HUES6 (cell line): Measurements from ENCODE around the gene URI1.

Source experiments
- H3K27ac ChIP-seq: 2 replicates; pipeline ENCODE4 v1.7.0; 2013; ENCODE audit warnings: low read depth, mild to moderate bottlenecking, low read length, inconsistent platforms
- H3K27me3 ChIP-seq: 2 replicates; pipeline ENCODE4 v1.6.1; 2013; ENCODE audit warnings: low read length; ENCODE audit not compliant: control insufficient read depth, insufficient read depth
- H3K36me3 ChIP-seq: 2 replicates; pipeline ENCODE4 v1.6.1; 2013; ENCODE audit warnings: low read length; ENCODE audit not compliant: control insufficient read depth, insufficient read depth
- H3K4me1 ChIP-seq: 2 replicates; pipeline ENCODE4 v1.6.1; 2013; ENCODE audit warnings: low read length; ENCODE audit not compliant: control insufficient read depth, insufficient read depth
- H3K4me3 ChIP-seq: 2 replicates; pipeline ENCODE4 v1.5.1; 2013; ENCODE audit warnings: low read depth, low read length
- H3K9ac ChIP-seq: one replicate; pipeline ENCODE4 v1.6.1; 2013; ENCODE audit warnings: mild to moderate bottlenecking, low read length
- H3K9me3 ChIP-seq: 2 replicates; pipeline ENCODE4 v1.6.1; 2013; ENCODE audit warnings: low read depth, low read length; ENCODE audit not compliant: control insufficient read depth, insufficient read depth

The URI1 gene

GRCh38 chr19:30065680-30066606 is 123.9 kb downstream of the URI1 start:
- no peak overlapping the region for H3K9ac ChIP-seq
- no peaks in the 10 kb centered on the region for H3K4me1 ChIP-seq
- H3K36me3 ChIP-seq, result no peaks in the 10 kb centered on the region
- H3K4me3 ChIP-seq, result no peak overlapping the region
- no peaks in the 10 kb centered on the region for H3K27me3 ChIP-seq
- H3K9me3 ChIP-seq, result no peaks in the 10 kb centered on the region
- H3K27ac ChIP-seq, result no peak overlapping the region
